HepG2 (cell line): Measurements from ENCODE around the gene P2RY6. TPM values are rescaled to one million over a fixed set of nuclear protein-coding genes. Genes with fewer than 3 reads are reported as not detected.

Experiments
- ATAC-seq: fragments of 200-7000 bp; cut with Tn5 transposase; 3 replicates; pipeline ENCODE4 v1.9.1; 2020; ENCODE audit warnings: mild to moderate bottlenecking, moderate library complexity
- BruUV-seq: library from RNA; stranded (reverse); fragments of 400-500 nt; replicated peaks from 2 replicates; lab custom pipeline; 2021; lab: Mats Ljungman, UMichigan
- CTCF ChIA-PET: fragments of 300-600 bp; formaldehyde crosslinking; extraction: SDS; loops from one replicate; lab custom pipeline; 2021; ENCODE audit warnings: low total read pairs, inconsistent platforms, low intra/inter-chr PET ratio; lab: Yijun Ruan, JAX
- POLR2A ChIA-PET: fragments of 350-600 bp; sonication (Branson Sonifier 250); formaldehyde crosslinking; loops from one replicate; lab custom pipeline; 2020; ENCODE audit warnings: antibody characterized with exemption, inconsistent platforms; lab: Yijun Ruan, JAX
- DNase-seq: peaks from one replicate; pipeline ENCODE4 v3.0.0-alpha.2; 2015; ENCODE audit warnings: low spot score
- FAIRE-seq: peaks from 3 replicates; lab custom pipeline; 2011; peaks lifted over from hg19 to GRCh38; lab: Jason Lieb, UNC
- H2AFZ ChIP-seq: one replicate; pipeline ENCODE4 v1.6.1; 2011; ENCODE audit warnings: low read length, inconsistent platforms
- H3K27ac ChIP-seq: fragments of 300-600 bp; 3 replicates; pipeline ENCODE4 v1.8.0; 2011; ENCODE audit warnings: mixed run types, mild to moderate bottlenecking, mixed read lengths, low read length, inconsistent platforms; ENCODE audit not compliant: insufficient read depth; ENCODE audit errors: extremely low read length
- H3K27me3 ChIP-seq, 2 experiments: fragments of 200-600 bp in 1 of 2; 2 replicates in 1 of 2; 3 replicates in 1 of 2; pipeline versions ENCODE4 v1.6.0 to v1.8.0; 2011; ENCODE audit warnings: low read length in 2 of 2, mild to moderate bottlenecking in 2 of 2, moderate library complexity in 2 of 2, inconsistent platforms in 1 of 2; ENCODE audit not compliant: insufficient read depth in 2 of 2, control insufficient read depth in 1 of 2
- H3K36me3 ChIP-seq, 2 experiments: fragments of 200-600 bp in 1 of 2; replicated peaks in 1 of 2; 2 replicates in 1 of 2; 3 replicates in 1 of 2; pipeline versions ENCODE4 v1.5.1 to v1.8.0; 2011; ENCODE audit warnings: low read length in 2 of 2, inconsistent platforms in 1 of 2; ENCODE audit not compliant: insufficient read depth in 2 of 2, control insufficient read depth in 1 of 2
- H3K4me1 ChIP-seq: 2 replicates; pipeline ENCODE4 v1.5.1; 2012; ENCODE audit warnings: low read length, inconsistent platforms; ENCODE audit not compliant: insufficient read depth
- H3K4me2 ChIP-seq: 2 replicates; pipeline ENCODE4 v1.6.0; 2011; ENCODE audit warnings: low read depth, low read length, inconsistent platforms
- H3K4me3 ChIP-seq, 3 experiments: fragments of 200-600 bp in 1 of 3; sonication (generic), shearing (Covaris generic) in 1 of 3; replicated peaks in 1 of 3; 2 replicates each; pipeline ENCODE4 v1.5.1; 2011 to 2016; ENCODE audit warnings: low read length in 3 of 3, inconsistent platforms in 2 of 3, low read depth in 2 of 3, mild to moderate bottlenecking in 2 of 3, control low read depth in 1 of 3, mixed read lengths in 1 of 3; ENCODE audit not compliant: insufficient read depth in 1 of 3
- H3K79me2 ChIP-seq: one replicate; pipeline ENCODE4 v1.6.1; 2011; ENCODE audit warnings: low read length, inconsistent platforms; ENCODE audit not compliant: insufficient read depth
- H3K9ac ChIP-seq: 2 replicates; pipeline ENCODE4 v1.6.0; 2011; ENCODE audit warnings: mild to moderate bottlenecking, low read depth, low read length, inconsistent platforms; ENCODE audit not compliant: insufficient read depth
- H3K9me3 ChIP-seq: 2 replicates; pipeline ENCODE4 v1.5.1; 2012; ENCODE audit warnings: mild to moderate bottlenecking, low read length
- H4K20me1 ChIP-seq: 2 replicates; pipeline ENCODE4 v1.6.0; 2011; ENCODE audit warnings: inconsistent platforms, mild to moderate bottlenecking, low read length, moderate library complexity; ENCODE audit not compliant: insufficient read depth
- HES4 ChIP-seq: sonication (generic); formaldehyde crosslinking; IDR thresholded peaks from 2 replicates; pipeline ENCODE4 v1.9.0; 2021; ENCODE audit warnings: mild to moderate bottlenecking, missing genetic modification reagents, borderline replicate concordance
- MIXL1 ChIP-seq: IDR thresholded peaks from 2 replicates; pipeline ENCODE4 v1.6.1; 2016
- RAD51 ChIP-seq: fragments of 450-650 bp; IDR thresholded peaks from 2 replicates; pipeline ENCODE4 v1.6.1; 2016; ENCODE audit warnings: borderline replicate concordance
- SYNCRIP ChIP-seq: fragments of 200-400 bp; formaldehyde crosslinking; IDR thresholded peaks from 2 replicates; pipeline ENCODE4 v1.6.1; 2018; ENCODE audit warnings: mild to moderate bottlenecking, low read depth, low read length; ENCODE audit not compliant: insufficient read depth
- ZKSCAN8 ChIP-seq: IDR thresholded peaks from 2 replicates; pipeline ENCODE4 v1.6.1; 2016; ENCODE audit warnings: borderline replicate concordance, missing genetic modification reagents, missing compliant biosample characterization
- ZNF772 ChIP-seq: sonication (generic); formaldehyde crosslinking; IDR thresholded peaks from 2 replicates; pipeline ENCODE4 v1.5.0; 2020; ENCODE audit warnings: mild to moderate bottlenecking, missing genetic modification reagents
- WGBS: methylation state at CpG from one replicate; pipeline ENCODE4 v1.1.6; 2017; ENCODE audit warnings: low lambda C conversion rate; 5-methylcytosine and 5-hydroxymethylcytosine counted together
- in situ Hi-C: cut with HindIII; loops from 2 replicates; pipeline ENCODE4 v1.10.0; 2017; ENCODE audit warnings: low pct_unique_long_range_greater_than_20kb; ENCODE audit not compliant: extremely low pct_ligation_motif_present
- intact Hi-C: fragments of 100-400 bp; cut with micrococcal nuclease; formaldehyde crosslinking; loops from one replicate; pipeline ENCODE4 v1.10.0; 2022; ENCODE audit not compliant: unreplicated experiment
- polyA plus RNA-seq, 8 experiments: library from polyadenylated mRNA; depleted of rRNA in 3 of 8; stranded (reverse) in 7 of 8; unstranded in 1 of 8; fragments of >200 nt; fragmentation: Illumina TruSeq in 4 of 8; extraction: Trizol in 4 of 8; gene quantifications; 2 replicates each; pipeline versions ENCODE4 v1.2.1 to v1.2.3, GENCODE V29; 2011 to 2016; ENCODE audit warnings: low read depth in 4 of 8, missing spikeins in 1 of 8, mixed read lengths in 1 of 8; ENCODE audit not compliant: insufficient read depth in 1 of 8
- total RNA-seq, 5 experiments: library from RNA; depleted of rRNA; stranded (reverse); fragments of >200 nt; fragmentation: Illumina TruSeq; extraction: Trizol; gene quantifications; 2 replicates each; pipeline ENCODE4 v1.2.3, GENCODE V29; 2016; ENCODE audit warnings: low read depth in 1 of 5
- TF ChIP-seq, protein P1 (sequence below): sonication (generic); formaldehyde crosslinking; IDR thresholded peaks from 2 replicates; pipeline ENCODE4 v1.5.0; 2020; ENCODE audit warnings: missing genetic modification reagents, mild to moderate bottlenecking, borderline replicate concordance
- TF ChIP-seq, protein P2 (sequence below): sonication (generic); formaldehyde crosslinking; IDR thresholded peaks from 2 replicates; pipeline ENCODE4 v1.8.0; 2022; ENCODE audit warnings: mild to moderate bottlenecking, missing genetic modification reagents
- TF ChIP-seq, protein P3 (sequence below): IDR thresholded peaks from 2 replicates; pipeline ENCODE4 v1.6.1; 2016; ENCODE audit warnings: mild to moderate bottlenecking
- TF ChIP-seq, protein P4 (sequence below): sonication (generic); formaldehyde crosslinking; conservative IDR thresholded peaks from 2 replicates; pipeline ENCODE4 v1.8.1; 2023; ENCODE audit warnings: missing genetic modification reagents

Gene P2RY6
- total and polyA plus RNA-seq, 2 of the 13 experiments (the other 11 are each of a cell fraction or from before 2014, with no cell fraction given), result 0.09 to 0.29 TPM

DNA sequence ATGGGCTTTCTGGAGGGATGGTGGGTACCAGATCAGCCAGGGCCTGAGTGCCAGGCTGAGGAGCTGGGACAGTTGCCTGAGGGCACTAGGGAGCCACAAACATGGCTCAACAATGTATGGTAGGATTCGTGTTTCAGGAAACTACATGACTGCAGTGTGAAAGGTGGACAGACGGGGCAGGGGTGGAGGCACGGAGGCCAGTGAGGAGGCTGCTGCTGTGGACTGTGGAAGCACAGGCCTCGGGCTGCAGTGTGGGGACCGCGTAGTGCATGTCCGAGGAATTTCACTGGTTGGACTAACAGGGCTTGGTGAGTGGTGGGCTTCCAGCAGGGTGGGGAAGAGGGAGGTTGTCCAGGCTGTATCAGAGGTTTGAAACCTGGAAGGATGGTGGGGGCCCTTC lies 46.3 kb upstream of the P2RY6 start:
- no peaks in the 10 kb centered on the region for H3K9me3 ChIP-seq
- H3K27ac ChIP-seq, result no peak overlapping the region
- H3K36me3 ChIP-seq, result no peaks in the 10 kb centered on the region
- peaks cover 26% of the 10 kb centered on the region for H3K4me1 ChIP-seq
- no peak for TF ChIP-seq RAD51
- ATAC-seq (no peak), FAIRE-seq (no peak), DNase-seq (no peak)
- H2AFZ ChIP-seq, result no peak overlapping the region
- WGBS, result 59% methylated on average over 7 of the region's 7 CpGs
- no TSS peak for BruUV-seq
- H3K4me3 ChIP-seq, result no peak overlapping the region
- CTCF ChIA-PET, result no interaction called here
- no peaks in the 10 kb centered on the region for H4K20me1 ChIP-seq
- intact Hi-C loops, result no loop called here
- no peak overlapping the region for H3K9ac ChIP-seq
- POLR2A ChIA-PET, result no interaction called here
- peaks cover 0 to 4% of the 10 kb centered on the region in 2 experiments; a peak in 2 of 5 replicates for H3K27me3 ChIP-seq
- in situ Hi-C loops, result no loop called here
- H3K4me2 ChIP-seq, result no peak overlapping the region
- H3K79me2 ChIP-seq, result no peaks in the 10 kb centered on the region

DNA sequence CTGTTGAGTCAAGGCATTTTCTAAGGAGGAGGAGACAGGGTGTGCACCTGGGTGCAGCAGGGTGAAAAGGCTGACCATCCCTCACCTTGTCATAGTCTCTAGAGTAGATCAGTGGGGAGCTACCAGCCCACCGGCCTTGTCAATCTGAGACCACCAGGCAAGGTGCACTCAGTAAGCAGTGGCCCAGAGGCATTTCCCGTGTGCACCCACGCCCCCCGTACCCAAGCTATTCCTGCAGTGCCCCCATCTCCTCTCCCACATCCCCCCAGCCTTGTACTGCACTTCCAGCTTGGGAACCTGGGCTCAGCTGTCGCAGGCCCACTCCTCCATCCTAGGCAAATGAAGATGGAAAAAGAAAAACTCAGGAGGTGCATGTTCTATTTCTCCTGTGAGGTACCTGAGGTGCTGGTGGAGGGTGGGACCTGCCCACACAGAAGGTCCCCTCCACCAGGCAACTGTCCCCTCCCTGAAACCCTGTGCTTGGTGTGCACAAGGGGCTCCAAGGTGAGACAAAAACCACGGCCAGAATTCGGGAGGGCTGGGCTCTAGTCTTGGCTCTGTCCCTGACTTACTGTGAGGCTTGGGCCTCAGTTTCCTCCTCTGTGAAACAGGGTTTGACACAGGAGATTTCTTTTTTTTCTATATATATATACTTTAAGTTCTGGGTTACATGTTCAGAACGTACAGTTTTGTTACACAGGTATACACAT lies 45.7 kb upstream of the P2RY6 start:
- DNase-seq (no peak), FAIRE-seq (no peak), ATAC-seq (no peak)
- POLR2A ChIA-PET, result no interaction called here
- in situ Hi-C loops, result no loop called here
- Histone ChIP-seq H3K4me2 (no peak overlapping the region), H3K27me3 (peaks cover 0 to 4% of the 10 kb centered on the region in 2 experiments; a peak in 2 of 5 replicates), H3K4me1 (peaks cover 20% of the 10 kb centered on the region), H3K9me3 (no peaks in the 10 kb centered on the region), H4K20me1 (no peaks in the 10 kb centered on the region), H3K36me3 (no peaks in the 10 kb centered on the region), H3K79me2 (no peaks in the 10 kb centered on the region), H2AFZ (no peak overlapping the region), H3K4me3 (no peak overlapping the region), H3K9ac (no peak overlapping the region), H3K27ac (no peak overlapping the region)
- no TSS peak for BruUV-seq
- 54% methylated on average over 7 of the region's 8 CpGs for WGBS
- CTCF ChIA-PET, result no interaction called here
- intact Hi-C loops, result no loop called here
- TF ChIP-seq ZKSCAN8, result no peak
- TF ChIP-seq, protein P1, sequence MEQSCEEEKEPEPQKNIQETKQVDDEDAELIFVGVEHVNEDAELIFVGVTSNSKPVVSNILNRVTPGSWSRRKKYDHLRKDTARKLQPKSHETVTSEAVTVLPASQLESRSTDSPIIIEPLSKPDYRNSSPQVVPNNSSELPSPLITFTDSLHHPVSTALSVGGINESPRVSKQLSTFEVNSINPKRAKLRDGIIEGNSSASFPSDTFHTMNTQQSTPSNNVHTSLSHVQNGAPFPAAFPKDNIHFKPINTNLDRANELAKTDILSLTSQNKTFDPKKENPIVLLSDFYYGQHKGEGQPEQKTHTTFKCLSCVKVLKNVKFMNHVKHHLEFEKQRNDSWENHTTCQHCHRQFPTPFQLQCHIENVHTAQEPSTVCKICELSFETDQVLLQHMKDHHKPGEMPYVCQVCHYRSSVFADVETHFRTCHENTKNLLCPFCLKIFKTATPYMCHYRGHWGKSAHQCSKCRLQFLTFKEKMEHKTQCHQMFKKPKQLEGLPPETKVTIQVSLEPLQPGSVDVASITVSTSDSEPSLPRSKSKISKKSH, result no peak
- TF ChIP-seq HES4 (CRISPR knock-in tag), result no peak
- no peak for TF ChIP-seq ZNF772 (CRISPR knock-in tag)
- TF ChIP-seq, protein P2, sequence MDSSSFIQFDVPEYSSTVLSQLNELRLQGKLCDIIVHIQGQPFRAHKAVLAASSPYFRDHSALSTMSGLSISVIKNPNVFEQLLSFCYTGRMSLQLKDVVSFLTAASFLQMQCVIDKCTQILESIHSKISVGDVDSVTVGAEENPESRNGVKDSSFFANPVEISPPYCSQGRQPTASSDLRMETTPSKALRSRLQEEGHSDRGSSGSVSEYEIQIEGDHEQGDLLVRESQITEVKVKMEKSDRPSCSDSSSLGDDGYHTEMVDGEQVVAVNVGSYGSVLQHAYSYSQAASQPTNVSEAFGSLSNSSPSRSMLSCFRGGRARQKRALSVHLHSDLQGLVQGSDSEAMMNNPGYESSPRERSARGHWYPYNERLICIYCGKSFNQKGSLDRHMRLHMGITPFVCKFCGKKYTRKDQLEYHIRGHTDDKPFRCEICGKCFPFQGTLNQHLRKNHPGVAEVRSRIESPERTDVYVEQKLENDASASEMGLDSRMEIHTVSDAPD (CRISPR knock-in tag), result no peak
- no peak for TF ChIP-seq SYNCRIP
- TF ChIP-seq, protein P3, sequence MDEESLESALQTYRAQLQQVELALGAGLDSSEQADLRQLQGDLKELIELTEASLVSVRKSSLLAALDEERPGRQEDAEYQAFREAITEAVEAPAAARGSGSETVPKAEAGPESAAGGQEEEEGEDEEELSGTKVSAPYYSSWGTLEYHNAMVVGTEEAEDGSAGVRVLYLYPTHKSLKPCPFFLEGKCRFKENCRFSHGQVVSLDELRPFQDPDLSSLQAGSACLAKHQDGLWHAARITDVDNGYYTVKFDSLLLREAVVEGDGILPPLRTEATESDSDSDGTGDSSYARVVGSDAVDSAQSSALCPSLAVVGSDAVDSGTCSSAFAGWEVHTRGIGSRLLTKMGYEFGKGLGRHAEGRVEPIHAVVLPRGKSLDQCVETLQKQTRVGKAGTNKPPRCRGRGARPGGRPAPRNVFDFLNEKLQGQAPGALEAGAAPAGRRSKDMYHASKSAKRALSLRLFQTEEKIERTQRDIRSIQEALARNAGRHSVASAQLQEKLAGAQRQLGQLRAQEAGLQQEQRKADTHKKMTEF (CRISPR knock-in tag), result no peak
- TF ChIP-seq, protein P4, sequence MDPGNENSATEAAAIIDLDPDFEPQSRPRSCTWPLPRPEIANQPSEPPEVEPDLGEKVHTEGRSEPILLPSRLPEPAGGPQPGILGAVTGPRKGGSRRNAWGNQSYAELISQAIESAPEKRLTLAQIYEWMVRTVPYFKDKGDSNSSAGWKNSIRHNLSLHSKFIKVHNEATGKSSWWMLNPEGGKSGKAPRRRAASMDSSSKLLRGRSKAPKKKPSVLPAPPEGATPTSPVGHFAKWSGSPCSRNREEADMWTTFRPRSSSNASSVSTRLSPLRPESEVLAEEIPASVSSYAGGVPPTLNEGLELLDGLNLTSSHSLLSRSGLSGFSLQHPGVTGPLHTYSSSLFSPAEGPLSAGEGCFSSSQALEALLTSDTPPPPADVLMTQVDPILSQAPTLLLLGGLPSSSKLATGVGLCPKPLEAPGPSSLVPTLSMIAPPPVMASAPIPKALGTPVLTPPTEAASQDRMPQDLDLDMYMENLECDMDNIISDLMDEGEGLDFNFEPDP, result no peak
- no peak for TF ChIP-seq MIXL1 (CRISPR knock-in tag)
